NAMALWA (cell line): ENCODE results near the gene TTLL10.
A peak's percentile ranks its signal among the peaks of the same experiment; 100 is the strongest.

ENCODE experiments used
- DNase-seq: peaks from one replicate; pipeline ENCODE4 v3.0.0-alpha.2; 2015; ENCODE audit warnings: low spot score

The TTLL10 gene

DNA sequence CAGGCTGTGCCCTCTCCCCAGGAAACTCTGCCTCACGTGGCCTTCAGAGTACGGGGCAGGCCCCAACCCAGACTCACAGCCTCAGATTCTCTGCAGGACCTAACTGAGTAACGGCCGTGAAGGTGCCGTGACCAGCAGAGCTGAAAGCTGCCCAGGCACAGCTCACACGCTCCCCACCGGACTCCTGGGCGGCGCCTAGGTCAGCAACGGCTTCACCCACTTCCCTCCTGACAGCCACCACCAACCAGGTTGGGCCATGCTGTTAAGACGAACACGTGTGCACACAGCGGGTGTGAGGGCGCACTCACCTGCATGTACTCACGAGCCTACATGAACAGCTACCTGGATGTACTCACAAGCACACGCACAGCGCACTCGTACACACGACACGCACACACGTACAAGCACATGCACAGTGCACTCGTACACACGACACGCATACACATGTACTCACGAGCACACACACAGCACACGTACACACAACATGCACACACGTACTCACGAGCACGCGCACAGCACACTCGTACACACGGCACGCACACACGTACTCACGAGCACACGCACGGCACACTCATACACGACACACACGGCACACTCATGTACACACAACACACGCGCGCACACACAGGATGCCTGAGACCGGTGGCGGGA is 49.0 kb downstream of the TTLL10 start:
- no peak for DNase-seq

DNA sequence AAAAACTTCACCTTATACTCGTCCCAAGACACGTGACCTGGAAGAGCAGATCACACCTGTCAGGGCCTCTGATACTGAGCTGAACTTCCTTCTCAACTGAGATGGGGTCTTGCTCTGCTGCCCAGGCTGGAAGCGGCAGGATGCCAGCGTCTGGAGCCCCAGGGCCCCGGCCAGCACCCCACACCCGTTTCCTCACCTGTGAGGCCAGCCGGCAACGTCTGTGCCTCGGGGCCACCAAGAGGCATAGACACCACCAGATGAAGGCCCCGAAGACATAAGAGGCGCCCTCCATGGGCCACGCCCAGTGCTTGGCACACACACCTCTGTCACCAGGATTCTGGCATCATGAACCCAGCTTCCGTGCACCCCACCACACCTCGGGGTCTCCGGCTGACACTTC is 49.6 kb downstream of the TTLL10 start:
- DNase-seq: no peak

DNA sequence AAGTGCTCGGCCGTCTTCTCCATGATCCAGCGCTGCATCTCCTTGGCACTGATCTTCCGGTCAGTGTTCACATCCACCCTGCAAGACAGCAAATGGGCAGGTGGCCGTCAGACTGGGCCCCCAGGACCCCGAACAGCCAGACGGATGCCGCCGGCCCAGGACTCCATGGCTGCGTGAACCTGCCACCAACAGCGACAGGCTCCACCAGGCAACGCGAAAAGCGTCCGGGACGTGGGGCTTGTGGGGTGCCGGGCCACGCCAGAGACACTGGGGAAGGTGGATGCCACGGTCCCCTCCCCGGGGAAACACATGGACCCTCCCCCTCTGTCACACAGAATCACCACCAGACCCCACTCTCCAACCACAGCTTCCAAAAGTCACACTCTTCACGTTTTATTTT is 50.2 kb downstream of the TTLL10 start:
- DNase-seq: no peak

DNA sequence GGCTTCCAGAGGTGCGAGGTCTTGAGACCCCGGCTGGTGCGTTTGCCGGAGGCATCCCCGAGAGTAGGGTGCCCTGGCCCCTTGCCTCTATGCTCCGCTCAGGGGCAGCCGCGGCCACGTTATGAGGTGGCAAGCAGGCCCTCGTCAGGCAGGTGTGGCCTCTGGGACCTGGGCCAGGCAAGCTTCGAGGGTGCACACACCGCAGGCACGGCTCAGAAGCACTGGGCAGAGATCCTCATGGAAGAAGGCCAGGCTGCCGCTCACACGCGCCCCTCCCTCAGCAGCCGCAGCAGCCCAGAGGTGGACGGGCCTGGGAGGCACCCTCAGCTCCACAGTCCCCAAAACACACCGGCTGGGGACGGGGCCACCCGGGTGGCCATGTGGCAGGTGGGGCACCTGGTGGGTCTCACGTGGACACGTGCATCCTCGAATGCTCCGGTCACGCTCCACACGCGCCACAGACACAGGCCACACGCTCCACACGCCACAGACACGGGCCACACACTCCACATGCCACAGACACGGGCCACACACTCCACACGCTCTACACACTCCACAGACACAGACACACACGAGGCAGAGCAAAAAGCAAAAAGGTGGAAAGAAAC is 51.7 kb downstream of the TTLL10 start:
- no peak for DNase-seq

DNA sequence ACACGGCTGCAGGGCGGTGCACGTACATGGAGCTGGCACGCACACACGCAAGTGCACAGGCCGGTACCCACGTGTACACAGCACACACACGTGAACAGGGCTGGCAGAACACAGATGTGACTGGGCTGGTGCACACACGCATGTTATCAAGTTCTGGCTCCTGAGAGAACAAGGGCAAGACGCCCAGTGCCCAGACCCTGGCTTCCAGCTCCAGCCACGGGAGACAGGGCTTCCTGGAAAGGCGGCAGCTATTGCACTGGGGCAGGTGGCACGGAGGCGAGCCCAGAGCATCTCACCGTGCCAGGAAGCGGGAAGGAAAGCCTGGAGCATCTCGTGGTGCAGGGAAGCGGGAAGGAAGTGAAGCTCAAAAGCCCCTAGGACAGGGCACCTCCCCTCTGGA is 52.2 kb downstream of the TTLL10 start:
- DNase-seq: no peak

DNA sequence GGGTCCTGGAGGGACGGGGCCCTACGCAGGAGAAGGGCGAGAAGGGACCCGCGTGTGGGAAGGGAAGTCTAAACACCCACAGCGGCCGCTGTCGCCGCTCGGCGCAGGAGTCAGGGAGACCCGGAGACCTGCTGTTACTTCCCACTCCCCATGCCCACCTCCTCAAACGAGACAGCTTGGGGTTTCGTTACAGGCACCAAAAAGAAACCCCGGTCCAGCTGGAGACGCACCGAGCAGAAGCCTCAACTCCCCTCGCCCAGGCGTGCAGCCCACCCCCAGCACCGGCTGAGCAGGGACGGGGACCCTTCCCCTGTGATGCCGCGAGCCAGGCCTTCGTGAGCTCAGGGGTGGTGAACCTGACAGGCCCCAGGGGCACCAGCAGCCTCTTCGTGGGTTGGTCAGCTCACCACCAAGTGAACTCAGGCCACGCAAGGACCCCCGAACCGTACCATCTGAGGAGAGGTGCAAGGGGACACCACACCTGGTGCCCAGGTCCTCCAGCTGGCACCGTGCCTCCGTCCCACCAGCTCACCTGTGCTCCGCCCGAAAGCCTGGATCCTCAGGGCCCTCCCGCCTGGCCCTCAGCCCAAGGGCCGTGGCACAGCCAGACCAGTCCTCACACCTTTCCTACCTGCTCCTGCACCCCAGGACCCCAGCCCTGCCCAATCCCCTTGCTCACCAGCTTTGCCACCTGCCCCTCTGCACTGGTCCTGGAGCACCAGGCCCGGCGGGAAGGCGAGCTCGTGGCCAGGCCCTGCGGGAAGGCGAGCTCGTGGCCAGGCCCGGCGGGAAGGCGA is 53.1 kb downstream of the TTLL10 start:
- no peak for DNase-seq

DNA sequence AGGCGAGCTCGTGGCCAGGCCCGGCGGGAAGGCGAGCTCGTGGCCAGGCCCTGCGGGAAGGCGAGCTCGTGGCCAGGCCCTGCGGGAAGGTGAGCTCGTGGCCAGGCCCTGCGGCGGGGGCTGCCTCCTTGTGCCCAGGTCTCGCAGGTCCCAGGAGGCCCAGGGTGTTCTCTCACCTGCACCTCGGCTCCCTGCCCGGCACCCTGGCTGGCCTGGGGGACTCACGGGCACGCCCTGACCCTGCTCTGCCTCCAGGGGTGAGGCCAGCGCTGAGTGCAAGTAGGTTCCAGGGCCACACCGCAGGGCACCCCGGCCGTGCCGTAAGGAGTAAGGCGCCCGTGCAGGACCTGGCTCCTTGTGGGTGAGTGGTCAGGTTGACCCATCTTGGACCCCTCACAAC is 53.7 kb downstream of the TTLL10 start:
- no peak for DNase-seq

DNA sequence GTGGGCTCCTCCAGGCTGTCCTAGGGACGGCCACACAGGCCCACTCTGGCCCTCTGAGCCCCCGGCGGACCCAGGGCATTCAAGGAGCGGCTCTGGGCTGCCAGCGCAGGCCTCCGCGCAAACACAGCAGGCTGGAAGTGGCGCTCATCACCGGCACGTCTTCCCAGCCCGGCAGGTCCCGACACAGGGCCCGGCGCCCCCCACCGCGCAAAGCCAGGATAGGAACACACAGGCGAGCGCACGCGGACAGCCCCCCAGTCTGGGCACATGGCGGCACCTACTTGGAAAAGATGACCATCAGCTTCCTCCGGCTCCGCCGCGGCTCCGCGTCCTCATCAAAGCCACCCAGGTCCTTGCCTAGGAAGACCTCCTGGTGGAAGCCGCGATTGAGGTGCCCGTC is 54.5 kb downstream of the TTLL10 start:
- DNase-seq: no peak

DNA sequence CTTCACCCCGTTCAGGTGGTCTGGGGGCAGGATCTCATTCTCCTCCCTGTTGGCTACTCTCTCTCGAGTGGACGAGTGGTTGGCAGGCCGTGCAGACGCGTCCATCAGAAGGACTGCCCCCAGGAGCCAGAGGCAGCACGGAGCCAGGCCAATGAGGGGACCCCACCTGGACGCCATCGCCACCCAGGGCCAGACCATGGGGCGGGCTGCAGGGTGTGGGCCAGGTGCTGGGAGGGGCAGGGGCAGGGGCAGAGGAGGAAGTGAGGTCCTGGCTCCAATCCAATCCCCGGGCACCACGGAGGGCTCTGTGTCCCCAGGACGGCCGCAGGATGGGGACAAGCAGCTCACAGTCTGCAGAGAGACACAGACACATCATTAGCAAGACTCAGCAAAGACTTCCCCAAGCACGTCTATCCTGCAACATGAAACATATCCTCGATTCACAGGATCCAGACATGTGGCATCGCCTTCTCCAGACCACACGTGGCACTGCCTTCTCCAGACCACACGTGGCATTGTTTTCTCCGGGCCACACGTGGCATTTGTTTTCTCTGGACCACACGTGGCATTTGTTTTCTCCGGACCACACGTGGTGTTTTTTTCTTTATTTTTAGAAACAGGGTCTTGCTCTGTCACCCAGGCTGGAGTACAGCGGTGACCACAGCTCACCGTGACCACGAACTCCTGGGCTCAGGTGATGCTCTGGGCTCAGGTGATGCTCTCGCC is 55.1 kb downstream of the TTLL10 start:
- no peak for DNase-seq

DNA sequence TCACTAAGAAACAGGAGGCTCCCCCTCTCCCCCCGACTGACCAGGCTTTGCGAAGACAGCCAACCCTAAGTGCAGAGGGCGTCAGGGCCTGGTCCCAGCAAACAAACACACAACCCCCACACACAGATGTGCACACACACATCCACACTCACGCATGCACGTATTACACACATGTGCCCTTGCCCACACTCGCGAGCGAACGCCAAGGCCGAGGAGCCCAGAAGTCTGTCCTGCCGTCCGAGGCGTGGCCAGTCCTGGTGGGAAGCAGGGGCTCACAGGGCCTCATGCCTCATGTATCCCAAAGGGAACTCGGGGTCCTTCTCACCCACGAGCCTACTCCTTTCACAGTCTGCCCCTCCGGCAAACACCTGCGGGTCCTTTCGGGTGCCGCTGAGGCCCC is 56.1 kb downstream of the TTLL10 start:
- no peak for DNase-seq

DNA sequence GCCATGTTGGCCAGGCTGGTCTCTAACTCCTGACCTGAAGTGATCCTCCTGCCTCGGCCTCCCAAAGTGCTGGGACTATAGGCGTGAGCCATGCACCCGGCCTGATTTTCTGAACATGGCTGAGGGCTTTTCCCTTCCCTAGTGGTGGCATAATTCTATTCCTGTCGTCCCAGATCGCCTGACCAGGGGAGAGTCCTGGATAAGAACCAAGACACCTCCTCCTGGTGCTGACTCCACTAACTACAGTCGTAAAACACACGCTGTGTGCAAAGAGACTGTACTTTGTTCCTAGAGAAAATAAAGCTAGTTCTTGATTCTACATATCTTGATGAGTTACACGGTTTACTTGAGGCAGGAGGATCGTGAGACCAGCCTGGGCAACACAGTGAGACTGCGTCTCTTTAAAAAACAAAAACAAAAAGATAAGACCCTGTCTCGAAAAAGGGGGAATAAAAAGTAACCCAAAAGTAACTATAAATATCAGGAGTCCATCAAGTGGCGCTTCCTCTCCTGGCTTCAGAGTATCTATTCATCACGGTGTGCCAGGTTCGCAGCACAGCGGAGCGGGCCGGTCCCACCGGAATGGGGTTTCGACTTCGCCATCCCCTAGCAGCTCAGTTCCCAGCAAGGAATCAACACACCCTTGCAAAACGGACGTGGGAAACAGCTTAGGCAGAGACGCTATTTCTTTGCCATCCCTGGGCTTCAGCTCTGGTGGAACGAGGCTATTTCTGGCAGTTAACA is 57.1 kb downstream of the TTLL10 start:
- DNase-seq: peak; percentile 59

DNA sequence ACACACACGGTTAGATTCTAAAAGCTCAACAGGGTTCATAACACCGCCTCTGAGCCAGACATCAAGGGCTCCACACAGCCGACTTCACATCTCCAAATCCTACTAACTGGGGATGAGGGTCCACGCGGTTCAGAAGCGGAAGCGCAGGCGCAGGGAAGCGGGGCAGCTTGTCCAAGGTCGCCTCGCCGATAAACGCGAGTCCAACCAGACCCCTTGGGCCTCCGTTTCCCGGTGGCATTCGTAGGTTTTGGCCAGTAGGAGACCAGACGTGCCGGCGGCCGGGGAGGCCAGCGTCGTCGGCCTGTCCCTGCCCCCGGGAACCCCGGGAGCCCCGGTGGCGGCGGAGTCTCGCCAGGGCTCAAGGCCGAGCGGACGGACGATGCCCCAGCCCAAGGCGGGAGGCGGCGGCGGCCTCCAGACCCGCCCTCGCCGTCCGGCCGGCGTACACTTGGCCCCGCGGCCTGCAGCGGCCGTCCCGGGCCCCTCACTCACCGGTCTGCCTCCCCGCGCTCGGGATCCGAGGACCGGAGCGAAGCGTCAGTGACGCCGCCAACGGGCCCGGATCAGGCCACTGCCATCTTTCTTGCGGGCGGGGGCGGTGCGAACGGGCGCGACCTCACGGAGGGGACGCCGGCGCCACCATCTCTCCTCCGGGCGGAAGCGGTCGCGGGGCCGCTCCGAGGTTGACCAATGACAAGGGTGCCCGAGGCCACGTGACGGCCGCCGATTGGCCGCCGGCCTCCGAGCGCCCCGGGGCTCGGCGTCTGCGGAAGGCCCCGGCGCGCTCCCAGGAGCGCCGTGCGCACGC is 57.9 kb downstream of the TTLL10 start, which contains the start of gene SDF4:
TSS of gene SDF4 (minus strand) at position 602 of the 808 bp plus-strand sequence. CDS start 3,229 bp downstream, outside the sequence.
- peak; percentile 99 for DNase-seq

DNA sequence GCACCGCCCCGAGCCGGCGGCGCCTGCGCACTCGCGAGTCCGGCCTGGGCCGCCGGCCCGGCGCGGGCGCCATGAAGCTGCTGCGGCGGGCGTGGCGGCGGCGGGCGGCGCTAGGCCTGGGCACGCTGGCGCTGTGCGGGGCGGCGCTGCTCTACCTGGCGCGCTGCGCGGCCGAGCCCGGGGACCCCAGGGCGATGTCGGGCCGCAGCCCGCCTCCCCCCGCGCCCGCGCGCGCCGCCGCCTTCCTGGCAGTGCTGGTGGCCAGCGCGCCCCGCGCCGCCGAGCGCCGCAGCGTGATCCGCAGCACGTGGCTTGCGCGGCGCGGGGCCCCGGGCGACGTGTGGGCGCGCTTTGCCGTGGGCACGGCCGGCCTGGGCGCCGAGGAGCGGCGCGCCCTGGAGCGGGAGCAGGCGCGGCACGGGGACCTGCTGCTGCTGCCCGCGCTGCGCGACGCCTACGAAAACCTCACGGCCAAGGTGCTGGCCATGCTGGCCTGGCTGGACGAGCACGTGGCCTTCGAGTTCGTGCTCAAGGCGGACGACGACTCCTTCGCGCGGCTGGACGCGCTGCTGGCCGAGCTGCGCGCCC is 58.6 kb downstream of the TTLL10 start, which contains the start of gene B3GALT6:
TSS of gene B3GALT6 (plus strand) at position 30 of the 588 bp plus-strand sequence. CDS start at position 72, 42 bp downstream.
- DNase-seq: no peak

DNA sequence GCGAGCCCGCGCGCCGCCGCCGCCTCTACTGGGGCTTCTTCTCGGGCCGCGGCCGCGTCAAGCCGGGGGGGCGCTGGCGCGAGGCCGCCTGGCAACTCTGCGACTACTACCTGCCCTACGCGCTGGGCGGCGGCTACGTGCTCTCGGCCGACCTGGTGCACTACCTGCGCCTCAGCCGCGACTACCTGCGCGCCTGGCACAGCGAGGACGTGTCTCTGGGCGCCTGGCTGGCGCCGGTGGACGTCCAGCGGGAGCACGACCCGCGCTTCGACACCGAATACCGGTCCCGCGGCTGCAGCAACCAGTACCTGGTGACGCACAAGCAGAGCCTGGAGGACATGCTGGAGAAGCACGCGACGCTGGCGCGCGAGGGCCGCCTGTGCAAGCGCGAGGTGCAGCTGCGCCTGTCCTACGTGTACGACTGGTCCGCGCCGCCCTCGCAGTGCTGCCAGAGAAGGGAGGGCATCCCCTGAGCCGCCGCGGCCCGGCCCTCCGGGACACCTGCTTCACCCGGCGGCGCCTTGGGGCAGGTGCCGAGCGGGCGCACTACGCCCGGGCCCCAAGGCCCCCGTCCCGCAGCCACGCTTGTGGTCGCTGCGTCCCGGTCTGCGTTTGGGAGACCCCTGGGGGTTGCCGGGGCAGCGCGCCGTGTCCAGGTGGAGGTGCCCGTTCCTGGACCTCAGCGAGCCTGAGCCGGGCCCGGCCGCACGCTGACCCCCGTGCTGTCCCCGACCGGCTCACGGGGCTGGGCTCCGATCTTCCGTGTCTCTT is 59.3 kb downstream of the TTLL10 start:
- DNase-seq: no peak

DNA sequence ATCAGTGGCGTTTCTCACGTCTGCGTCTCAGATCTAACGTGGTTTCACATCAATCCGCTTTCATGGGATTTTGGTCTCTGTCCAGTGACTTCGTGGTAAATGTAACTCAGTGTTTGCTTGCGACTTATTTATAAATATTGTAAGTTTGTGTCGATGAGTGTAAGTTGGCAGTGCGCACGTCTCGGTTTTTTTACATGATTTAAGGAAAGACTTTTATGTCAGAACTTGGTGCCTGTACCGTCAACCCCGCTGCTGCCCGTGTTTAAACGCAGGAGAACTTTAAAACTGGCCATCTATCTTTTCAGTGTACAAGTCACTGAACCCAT is 59.9 kb downstream of the TTLL10 start:
- no peak for DNase-seq

DNA sequence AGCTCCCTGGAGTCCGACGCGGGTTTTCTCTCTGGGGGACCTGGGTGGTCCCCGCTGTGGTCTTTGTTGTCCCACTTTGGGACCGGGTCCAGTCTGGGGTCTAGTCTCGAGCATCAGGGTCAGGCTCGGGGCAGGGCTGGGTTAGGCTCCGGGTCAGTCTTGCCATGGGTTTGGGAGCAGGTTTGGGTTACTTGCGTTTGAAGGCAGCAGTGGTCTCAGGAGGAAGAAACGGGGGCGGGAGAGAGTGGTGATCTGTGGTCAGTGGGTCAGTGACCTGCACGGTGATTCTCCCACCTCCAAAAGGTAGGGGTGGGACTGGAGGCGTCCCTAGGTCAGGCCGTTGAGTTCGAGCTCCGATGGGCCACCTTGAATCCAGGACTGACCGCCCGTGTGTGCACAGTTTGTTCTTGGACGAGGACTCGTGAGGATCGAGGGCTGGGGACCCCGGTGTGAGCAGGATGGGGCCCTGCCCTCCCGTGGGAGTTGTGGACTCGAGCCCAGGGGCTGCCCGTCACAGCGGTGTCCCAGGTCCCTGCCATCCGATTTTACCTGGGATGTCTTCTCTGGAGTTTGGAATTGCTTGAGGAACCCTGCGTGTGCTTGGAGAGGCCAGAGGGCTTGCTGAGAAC is 60.6 kb downstream of the TTLL10 start:
- DNase-seq: no peak

DNA sequence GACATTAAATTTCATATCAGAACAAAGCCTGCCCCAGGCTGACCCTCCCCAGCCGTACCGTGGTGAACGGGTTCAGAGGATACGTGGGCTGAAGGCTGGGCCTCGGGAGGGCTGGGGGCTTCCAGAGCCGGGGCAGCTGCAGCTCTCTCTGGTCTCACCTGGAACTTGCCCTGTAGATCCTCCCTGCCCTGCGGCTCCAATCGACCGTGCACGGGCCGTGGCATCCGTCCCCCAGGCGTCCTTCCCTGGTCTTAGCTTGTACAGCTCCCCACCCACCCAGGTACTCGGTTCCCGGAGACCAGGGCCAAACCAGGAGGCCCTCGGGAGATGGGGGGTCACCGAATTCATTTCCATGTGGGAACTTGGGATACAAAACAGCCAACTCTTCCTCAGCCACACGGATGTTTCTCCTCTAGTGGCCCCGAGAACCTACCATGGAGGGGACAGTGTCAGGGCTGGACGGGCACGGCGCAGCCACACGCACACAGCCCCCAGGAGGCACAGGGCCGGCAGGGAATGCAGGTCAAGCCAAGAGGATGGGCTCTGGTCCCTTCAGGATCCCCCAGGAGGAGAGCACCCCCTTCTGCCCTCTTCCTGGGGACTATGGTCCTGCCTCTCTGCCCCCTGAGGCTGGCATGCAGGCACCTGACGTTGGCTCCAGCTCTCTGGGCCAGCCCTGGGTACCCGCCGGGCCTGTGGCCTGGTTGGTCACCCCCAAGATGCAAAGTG is 61.5 kb downstream of the TTLL10 start:
- no peak for DNase-seq

DNA sequence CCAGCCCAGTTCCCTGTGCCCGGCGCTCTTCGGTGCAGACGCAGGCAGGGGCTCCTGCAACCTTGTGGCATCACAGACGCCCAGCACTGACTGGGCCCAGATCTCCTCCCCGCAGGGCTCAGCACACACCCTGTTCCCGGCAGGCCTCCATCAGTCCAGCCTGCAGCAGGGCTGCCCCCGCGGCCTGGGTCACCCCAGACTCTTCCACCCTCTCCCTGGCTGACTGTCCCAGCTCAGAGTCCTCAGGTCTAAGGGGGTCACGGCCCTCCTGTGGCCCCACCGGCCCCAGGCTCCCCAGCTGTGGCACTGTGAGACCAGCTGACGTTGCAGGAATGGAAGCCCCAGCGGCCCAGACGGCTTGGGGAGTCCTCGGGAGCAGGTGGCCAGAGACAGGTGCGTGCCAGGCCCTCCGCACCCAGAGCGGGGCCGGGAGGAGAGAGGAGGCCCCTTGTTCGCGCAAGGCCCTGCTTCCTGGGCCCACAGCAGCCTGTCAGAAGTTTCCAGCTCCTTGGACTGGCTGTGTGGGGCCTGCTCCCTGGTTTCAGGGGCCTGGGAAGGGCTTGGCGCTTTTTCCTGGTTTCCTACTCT is 62.6 kb downstream of the TTLL10 start:
- no peak for DNase-seq
